Prostate gland (tissue), 2 donors: ENCODE results near the gene MT1H. TPM values are rescaled to one million over a fixed set of nuclear protein-coding genes. Genes with fewer than 3 reads are reported as not detected.
A peak's percentile ranks its signal among the peaks of the same experiment; 100 is the strongest.
"Not testable (repeated sequence)": the region's sequence is repeated elsewhere in the genome, so short reads cannot be mapped to it uniquely, and the experiment has no call there.

Experiments
- DNase-seq: peaks from one replicate; pipeline ENCODE4 v3.0.0-alpha.2; 2019; ENCODE audit warnings: low spot score
- H3K27ac ChIP-seq, 2 donors: fragments of 200-600 bp; sonication (generic); 2 replicates each; pipeline ENCODE4 v1.5.1; 2017 to 2019
- H3K27me3 ChIP-seq: fragments of 200-600 bp; sonication (generic); replicated peaks from 2 replicates; pipeline ENCODE4 v1.5.1; 2019; ENCODE audit not compliant: insufficient read depth
- H3K36me3 ChIP-seq, 2 donors: fragments of 200-600 bp; sonication (generic); 1 replicate in 1 of 2; 2 replicates in 1 of 2; pipeline versions ENCODE4 v1.5.1 to v1.8.1; 2017 to 2019
- H3K4me1 ChIP-seq: fragments of 200-600 bp; sonication (generic); replicated peaks from 2 replicates; pipeline ENCODE4 v1.5.1; 2019
- H3K4me3 ChIP-seq, 2 donors: fragments of 200-600 bp; sonication (generic); 2 replicates each; pipeline ENCODE4 v1.5.1; 2017 to 2019
- H3K9me3 ChIP-seq: fragments of 200-600 bp; sonication (generic); 2 replicates; pipeline ENCODE4 v1.5.1; 2017
- CTCF ChIP-seq, 4 experiments: fragments of 200-600 bp in 2 of 4; fragments of 450-650 bp in 2 of 4; sonication (generic) in 2 of 4; IDR thresholded peaks; 1 replicate in 3 of 4; 2 replicates in 1 of 4; pipeline ENCODE4 v1.5.1; 2016 to 2019; ENCODE audit warnings: antibody characterized with exemption in 4 of 4, mild to moderate bottlenecking in 2 of 4, moderate library complexity in 2 of 4
- POLR2A ChIP-seq: fragments of 450-650 bp; IDR thresholded peaks from one replicate; pipeline ENCODE4 v1.6.1; 2016; ENCODE audit warnings: antibody characterized with exemption, mild to moderate bottlenecking
- POLR2AphosphoS5 ChIP-seq: sonication (generic); formaldehyde crosslinking; IDR thresholded peaks from one replicate; pipeline ENCODE4 v1.6.1; 2017; ENCODE audit warnings: antibody characterized with exemption
- WGBS: methylation state at CpG from one replicate; pipeline ENCODE4 v1.1.5; 2018; 5-methylcytosine and 5-hydroxymethylcytosine counted together
- intact Hi-C: fragments of 100-400 bp; cut with DNase I; formaldehyde crosslinking; loops from one replicate; pipeline ENCODE4 v1.14.2; 2022
- total RNA-seq, 2 donors: library from RNA; depleted of rRNA; stranded (reverse); fragments of >200 nt; gene quantifications; one replicate each; pipeline ENCODE4 v1.1.0, GENCODE V29; 2016

The MT1H gene
- total RNA-seq, 2 donors from 2014 or later = 10.5 TPM; not detected in 1

DNA sequence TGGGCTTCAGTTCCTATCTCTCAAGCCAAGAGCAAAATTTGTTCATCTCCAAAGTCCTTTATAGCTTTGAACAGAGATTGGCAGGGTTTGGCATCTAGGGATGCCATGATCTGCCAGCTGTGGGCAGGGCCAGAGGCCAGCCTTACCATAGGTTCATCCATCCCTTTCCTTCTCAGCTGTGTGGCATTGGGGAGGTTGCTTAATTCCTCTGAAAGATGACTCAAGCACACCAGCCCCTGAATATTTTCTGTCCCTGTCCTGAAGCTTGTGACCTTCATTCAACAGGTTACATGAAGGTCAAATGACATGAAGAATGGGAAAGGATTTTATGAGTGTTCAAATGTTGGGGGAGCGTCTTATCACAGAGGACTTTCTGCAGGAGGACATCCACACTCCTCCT is 5.1 kb upstream of the MT1H start:
- 93% methylated on average over 1 of the region's 1 CpG for WGBS
- H3K27ac ChIP-seq = no peak overlapping the region
- intact Hi-C loops = no loop called here

DNA sequence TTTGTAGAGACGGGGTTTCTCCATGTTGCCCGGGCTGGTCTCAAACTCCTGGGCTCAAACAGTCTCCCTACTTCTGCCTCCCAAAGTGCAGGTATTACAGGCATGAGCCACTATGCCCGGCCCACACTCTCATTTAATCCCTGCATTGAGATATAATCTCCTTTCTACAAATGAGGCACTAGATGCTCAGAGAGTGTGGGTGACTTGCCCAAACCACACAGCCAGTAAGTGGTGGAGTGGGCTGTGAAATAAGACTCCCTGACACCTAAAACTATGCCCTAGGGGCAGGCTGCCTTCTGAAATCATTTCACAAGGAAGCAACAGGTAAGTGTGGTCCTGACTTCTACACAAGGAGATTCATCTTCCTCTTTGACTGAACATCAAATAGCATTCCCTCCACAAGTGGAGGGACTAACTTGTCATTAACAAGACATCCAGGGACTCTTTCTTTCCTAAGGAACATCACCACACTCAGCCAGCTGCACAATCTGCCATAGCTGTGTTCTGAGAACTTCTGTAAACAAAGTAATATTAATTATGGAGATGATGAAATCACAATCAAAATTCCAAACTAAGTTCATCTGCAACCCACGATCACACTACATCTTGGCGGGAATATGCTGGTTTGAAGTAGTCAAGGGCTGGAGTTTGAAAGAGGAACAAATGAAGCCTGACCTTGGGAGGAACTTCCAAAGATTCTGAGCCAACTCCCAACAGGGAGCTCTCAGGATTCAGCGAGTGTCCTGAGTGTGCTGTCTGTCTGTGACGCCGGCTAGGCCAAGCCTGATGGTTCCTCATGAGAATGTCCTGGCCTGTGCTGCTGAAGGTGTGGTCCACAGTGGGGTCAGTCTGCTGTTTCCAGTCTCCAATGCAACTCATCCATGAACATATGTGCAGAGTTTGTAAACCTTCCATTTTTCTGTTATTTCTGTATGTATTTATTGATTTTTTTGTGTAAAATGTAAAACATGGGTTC is 4.0 kb upstream of the MT1H start:
- H3K27me3 ChIP-seq, H3K27ac ChIP-seq, H3K4me1 ChIP-seq, H3K4me3 ChIP-seq, intact Hi-C loops, DNase-seq, H3K9me3 ChIP-seq, H3K36me3 ChIP-seq: not testable (repeated sequence)
- WGBS = 72% methylated on average over 8 of the region's 8 CpGs

More for the DNA sequence above, 5.1 kb upstream of the MT1H start:
- no peak overlapping the region for H3K4me3 ChIP-seq
- peaks cover 6% of the 10 kb centered on the region for H3K4me1 ChIP-seq
- no peaks in the 10 kb centered on the region for H3K36me3 ChIP-seq
- TF ChIP-seq POLR2A = no peak
- TF ChIP-seq POLR2AphosphoS5 = no peak
- TF ChIP-seq CTCF (IDR thresholded peaks at IDR 0.05) = no peak
- H3K27me3 ChIP-seq = no peaks in the 10 kb centered on the region
- H3K9me3 ChIP-seq = no peaks in the 10 kb centered on the region
- no peak for DNase-seq

DNA sequence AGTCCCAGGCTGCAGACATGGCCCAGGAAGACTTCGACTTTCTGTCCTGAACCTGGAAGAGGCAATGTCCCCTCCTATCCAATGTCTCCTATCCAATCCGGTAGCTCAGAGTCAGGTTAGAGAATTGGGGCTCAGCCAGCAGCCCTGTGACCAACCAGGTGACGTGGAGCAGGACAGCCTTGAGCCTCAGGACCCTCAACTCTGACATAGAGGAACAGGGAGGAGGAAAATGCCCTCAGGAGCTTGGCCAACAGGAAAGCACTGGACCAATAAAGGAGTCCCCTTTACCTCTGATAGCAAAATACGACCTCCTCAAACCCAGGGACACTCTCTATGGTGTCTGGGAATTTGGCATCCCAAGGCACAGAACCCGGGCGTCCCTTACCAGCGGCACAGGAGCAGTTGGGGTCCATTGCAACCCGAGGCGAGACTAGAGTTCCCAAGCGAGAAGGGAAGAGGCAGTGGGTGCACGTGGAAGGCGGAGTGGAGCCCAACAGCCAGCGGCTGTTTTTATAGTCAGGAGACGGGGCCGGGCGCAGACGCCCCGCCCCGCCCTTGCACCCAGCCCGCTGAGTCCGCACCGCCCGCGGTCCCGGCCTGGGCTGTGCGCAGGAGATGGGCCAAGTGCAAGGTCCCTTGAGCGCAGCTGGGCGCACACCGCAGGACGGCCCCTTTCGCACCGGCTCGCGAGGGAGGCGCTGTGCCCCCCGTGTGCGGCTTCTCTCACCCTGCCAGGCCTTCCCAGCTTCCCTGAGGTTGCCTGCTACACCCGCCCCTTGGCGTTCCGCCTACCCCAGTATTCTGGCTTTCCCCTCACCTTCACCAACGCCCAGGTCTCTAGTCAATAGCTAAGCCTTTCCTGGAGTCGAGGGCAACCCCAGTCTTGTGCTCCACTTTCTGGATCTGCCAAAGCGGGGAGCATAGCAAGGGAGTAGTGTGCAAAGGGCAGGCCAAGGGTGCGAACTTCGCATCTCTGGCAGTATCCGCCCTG is 1.7 kb upstream of the MT1H start, which contains the start of gene MT1G:
TSS of gene MT1G (minus strand) at position 485 of the 991 bp plus-strand sequence. CDS start at position 413, 72 bp downstream.
- H3K4me1 ChIP-seq = peaks cover 6% of the 10 kb centered on the region
- WGBS = 13% methylated on average over 44 of the region's 46 CpGs
- H3K9me3 ChIP-seq = no peaks in the 10 kb centered on the region
- H3K4me3 ChIP-seq = peak within 1 kb of the TSS; percentile 14 to 17
- no peak within 1 kb of the TSS for H3K27ac ChIP-seq
- peak; percentile 33 for DNase-seq
- no peaks in the 10 kb centered on the region for H3K36me3 ChIP-seq
- no peaks in the 10 kb centered on the region for H3K27me3 ChIP-seq
- intact Hi-C loops = no loop called here
- TF ChIP-seq POLR2AphosphoS5 (no peak), CTCF (IDR thresholded peaks at IDR 0.05) (no peak), POLR2A (no peak)

GRCh38 chr16:56669840-56670619 is 416 bp downstream of the MT1H start:
- no peak overlapping the region for H3K27ac ChIP-seq
- peaks cover 6% of the 10 kb centered on the region for H3K4me1 ChIP-seq
- WGBS = 29% methylated on average over 19 of the region's 19 CpGs
- intact Hi-C loops = no loop called here
- H3K9me3 ChIP-seq = no peaks in the 10 kb centered on the region
- H3K36me3 ChIP-seq = no peaks in the 10 kb centered on the region
- TF ChIP-seq CTCF (IDR thresholded peaks at IDR 0.05) (no peak), POLR2A (no peak), POLR2AphosphoS5 (no peak)
- no peaks in the 10 kb centered on the region for H3K27me3 ChIP-seq
- H3K4me3 ChIP-seq = no peak overlapping the region
- no peak for DNase-seq
